ENCODE measurements around the gene GARIN5A. TPM values are rescaled to one million over a fixed set of nuclear protein-coding genes. Genes with fewer than 3 reads are reported as not detected.
A peak's percentile ranks its signal among the peaks of the same experiment; 100 is the strongest.
"Not testable (repeated sequence)": the region's sequence is repeated elsewhere in the genome, so short reads cannot be mapped to it uniquely, and the experiment has no call there.

Gene GARIN5A
- total RNA-seq, 8 experiments from 2014 or later = 0.46 to 6.9 (median 1.9) TPM

- Histone ChIP-seq H3K27ac (no peak overlapping the region), H3K4me3 (no peak overlapping the region), H3K4me1 (replicated peaks in 1 of 2) (no peaks in the 10 kb centered on the region)
- in situ Hi-C loops (cut with MboI; ENCODE audit: low pct_unique_long_range_greater_than_20kb in 2 of 9, low sequenced_read_pairs in 9 of 9, unreplicated experiment in 9 of 9) = no loop called here
- 35 to 90% (median 60%) methylated on average over 2 to 7 of the region's 14 CpGs; no CpG with 5 or more reads in 4 of the 10 experiments for WGBS, 10 experiments
- ATAC-seq (replicated peaks in 6 of 8) = no peak
These were observed 27.3 kb downstream of the GARIN5A start for GRCh38 chr19:50449236-50449899.

GRCh38 chr19:50447750-50448149 is 28.9 kb downstream of the GARIN5A start:
- Histone ChIP-seq H3K4me1 (replicated peaks in 1 of 2) (no peaks in the 10 kb centered on the region), H3K27ac (no peak overlapping the region), H3K4me3 (no peak overlapping the region)
- in situ Hi-C loops (cut with MboI; ENCODE audit: low pct_unique_long_range_greater_than_20kb in 2 of 9, low sequenced_read_pairs in 9 of 9, unreplicated experiment in 9 of 9) = no loop called here
- ATAC-seq (replicated peaks in 6 of 8) = no peak
- 50 to 89% (median 78%) methylated on average over 2 to 8 of the region's 10 CpGs; no CpG with 5 or more reads in 1 of the 10 experiments for WGBS, 10 experiments

- in situ Hi-C loops (cut with MboI; ENCODE audit: low pct_unique_long_range_greater_than_20kb in 2 of 9, low sequenced_read_pairs in 9 of 9, unreplicated experiment in 9 of 9) = no loop called here
- H3K27ac ChIP-seq = no peak overlapping the region
- 7 to 100% (median 75%) methylated on average over 1 to 5 of the region's 5 CpGs; no CpG with 5 or more reads in 1 of the 10 experiments for WGBS, 10 experiments
These were observed 29.6 kb downstream of the GARIN5A start for GRCh38 chr19:50447053-50447452.

GRCh38 chr19:50444059-50444458 is 32.6 kb downstream of the GARIN5A start:
- in situ Hi-C loops (cut with MboI; ENCODE audit: low pct_unique_long_range_greater_than_20kb in 2 of 9, low sequenced_read_pairs in 9 of 9, unreplicated experiment in 9 of 9) = no loop called here
- no peak for ATAC-seq (replicated peaks in 6 of 8)
- no peaks in the 10 kb centered on the region for H3K4me1 ChIP-seq (replicated peaks in 1 of 2)
- 0 to 67% (median 28%) methylated on average over 1 of the region's 1 CpG; no CpG with 5 or more reads in 4 of the 10 experiments for WGBS, 10 experiments
- H3K27ac ChIP-seq = no peak overlapping the region
- no peak overlapping the region for H3K4me3 ChIP-seq

More at GRCh38 chr19:50447053-50447452, 29.6 kb downstream of the GARIN5A start:
- H3K4me3 ChIP-seq = no peak overlapping the region
- ATAC-seq (replicated peaks in 6 of 8) = no peak
- no peaks in the 10 kb centered on the region for H3K4me1 ChIP-seq (replicated peaks in 1 of 2)

GRCh38 chr19:50439130-50439529 is 37.5 kb downstream of the GARIN5A start:
- H3K27ac ChIP-seq; H3K4me1 ChIP-seq (replicated peaks in 1 of 2); ATAC-seq (replicated peaks in 6 of 8); in situ Hi-C loops (cut with MboI; ENCODE audit: low pct_unique_long_range_greater_than_20kb in 2 of 9, low sequenced_read_pairs in 9 of 9, unreplicated experiment in 9 of 9); H3K4me3 ChIP-seq: not testable (repeated sequence)
- no CpG with 5 or more reads among the region's 2 CpGs for WGBS, 10 experiments

DNA sequence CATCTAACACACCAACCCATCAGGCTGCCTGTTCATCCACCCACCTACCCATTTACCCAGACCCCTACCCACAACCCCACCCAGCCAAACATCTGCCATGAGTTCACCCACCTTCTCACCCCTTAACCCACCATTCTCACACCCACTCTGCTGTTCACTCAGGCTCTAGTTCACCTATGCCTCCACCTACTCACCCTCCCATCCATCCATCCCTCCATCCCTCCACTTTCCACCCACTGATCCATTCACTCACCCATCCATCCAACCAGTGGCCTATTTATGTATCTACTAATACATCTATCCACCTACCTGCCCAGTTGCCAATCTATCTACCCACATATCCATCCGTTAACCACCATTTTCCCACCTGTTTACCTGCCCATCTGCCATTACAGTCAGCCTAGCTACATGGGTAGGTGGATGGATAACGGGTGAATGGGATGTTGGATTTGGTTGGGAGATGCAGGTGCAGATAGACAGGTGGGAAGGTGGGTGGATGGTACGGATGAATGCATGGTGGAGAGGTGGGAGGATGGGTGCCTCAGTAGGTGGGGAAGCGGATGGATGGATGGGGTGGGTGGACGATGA is 38.7 kb downstream of the GARIN5A start:
- Histone ChIP-seq H3K4me1 (replicated peaks in 1 of 2) (no peaks in the 10 kb centered on the region), H3K4me3 (no peak overlapping the region), H3K27ac (no peak overlapping the region)
- WGBS, 10 experiments = 60 to 64% methylated on average over 1 to 4 of the region's 5 CpGs; no CpG with 5 or more reads in 8 of the 10 experiments
- in situ Hi-C loops (cut with MboI; ENCODE audit: low pct_unique_long_range_greater_than_20kb in 2 of 9, low sequenced_read_pairs in 9 of 9, unreplicated experiment in 9 of 9) = no loop called here
- no peak for ATAC-seq (replicated peaks in 6 of 8)

DNA sequence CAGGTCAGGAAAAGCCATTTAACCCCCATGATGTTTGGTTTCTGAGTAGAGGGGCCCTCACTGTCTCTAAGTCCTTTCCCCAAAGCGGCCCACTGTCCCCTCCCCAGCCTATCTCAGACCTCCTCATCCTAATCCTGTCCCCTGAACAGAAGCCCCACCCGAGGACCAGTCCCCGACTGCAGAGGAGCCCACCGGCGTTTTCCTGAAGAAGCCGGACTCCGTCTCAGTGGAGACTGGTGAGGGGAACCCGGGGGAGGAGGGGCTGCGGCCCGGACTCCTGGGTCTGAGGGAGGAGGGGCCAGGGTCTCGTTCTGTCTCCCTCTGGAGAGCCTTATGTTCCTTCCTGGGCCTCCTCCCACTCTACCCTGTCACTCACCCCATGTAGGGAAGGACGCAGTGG is 41.0 kb downstream of the GARIN5A start:
- peaks cover 0 to 4% of the 10 kb centered on the region in 2 donors for H3K4me1 ChIP-seq (replicated peaks in 1 of 2)
- 80% methylated on average over 1 of the region's 12 CpGs; no CpG with 5 or more reads in 9 of the 10 experiments for WGBS, 10 experiments
- in situ Hi-C loops (cut with MboI; ENCODE audit: low pct_unique_long_range_greater_than_20kb in 2 of 9, low sequenced_read_pairs in 9 of 9, unreplicated experiment in 9 of 9) = no loop called here
- no peak for ATAC-seq (replicated peaks in 6 of 8)
- no peak overlapping the region for H3K27ac ChIP-seq
- H3K4me3 ChIP-seq = no peak overlapping the region

- Histone ChIP-seq H3K4me3 (no peak overlapping the region), H3K4me1 (replicated peaks in 1 of 2) (peaks cover 0 to 4% of the 10 kb centered on the region in 2 donors), H3K27ac (no peak overlapping the region)
- ATAC-seq (replicated peaks in 6 of 8) = no peak
- in situ Hi-C loops (cut with MboI; ENCODE audit: low pct_unique_long_range_greater_than_20kb in 2 of 9, low sequenced_read_pairs in 9 of 9, unreplicated experiment in 9 of 9) = no loop called here
- 89% methylated on average over 5 of the region's 17 CpGs; no CpG with 5 or more reads in 9 of the 10 experiments for WGBS, 10 experiments
These were observed 41.4 kb downstream of the GARIN5A start for GRCh38 chr19:50435221-50435620.

DNA sequence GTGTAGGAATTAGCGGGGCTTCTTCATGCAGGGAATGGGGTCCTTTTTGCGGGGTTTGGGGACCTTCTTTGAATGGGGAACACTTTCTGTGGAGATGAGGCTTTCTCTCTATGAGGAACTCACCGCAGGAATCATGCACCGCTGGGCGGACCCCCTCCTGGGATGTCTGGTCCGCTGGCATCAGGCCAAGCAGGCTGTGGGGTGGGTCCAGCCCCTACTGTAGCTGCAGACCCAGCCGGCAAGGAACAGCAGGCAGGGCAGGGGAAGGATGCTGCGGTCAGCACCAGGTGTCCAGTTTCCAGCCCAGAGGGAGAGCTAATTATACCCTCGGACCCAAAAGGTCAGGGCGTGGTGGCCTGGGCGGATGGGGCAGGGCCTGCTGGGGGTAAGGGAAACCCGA is 42.1 kb downstream of the GARIN5A start:
- no peak for ATAC-seq (replicated peaks in 6 of 8)
- Histone ChIP-seq H3K27ac (no peak overlapping the region), H3K4me3 (no peak overlapping the region), H3K4me1 (replicated peaks in 1 of 2) (peaks cover 0 to 4% of the 10 kb centered on the region in 2 donors)
- 5 to 80% (median 45%) methylated on average over 1 to 7 of the region's 12 CpGs; no CpG with 5 or more reads in 5 of the 10 experiments for WGBS, 10 experiments
- in situ Hi-C loops (cut with MboI; ENCODE audit: low pct_unique_long_range_greater_than_20kb in 2 of 9, low sequenced_read_pairs in 9 of 9, unreplicated experiment in 9 of 9) = no loop called here

- Histone ChIP-seq H3K27ac (no peak overlapping the region), H3K4me3 (no peak overlapping the region), H3K4me1 (replicated peaks in 1 of 2) (peaks cover 0 to 4% of the 10 kb centered on the region in 2 donors)
- no peak for ATAC-seq (replicated peaks in 6 of 8)
- WGBS, 10 experiments = 40 to 92% (median 79%) methylated on average over 1 to 8 of the region's 19 CpGs; no CpG with 5 or more reads in 4 of the 10 experiments
- in situ Hi-C loops (cut with MboI; ENCODE audit: low pct_unique_long_range_greater_than_20kb in 2 of 9, low sequenced_read_pairs in 9 of 9, unreplicated experiment in 9 of 9) = no loop called here
These were observed 43.2 kb downstream of the GARIN5A start for GRCh38 chr19:50433201-50434180.

- Histone ChIP-seq H3K4me1 (replicated peaks in 1 of 2) (peaks cover 4 to 10% of the 10 kb centered on the region in 2 donors), H3K27ac (no peak within 1 kb of the TSS), H3K4me3 (peak within 1 kb of the TSS; percentile 48 to 83 (median 59))
- peak in 3 of 8 experiments; percentile 46 to 55 (median 54) for ATAC-seq (replicated peaks in 6 of 8)
- in situ Hi-C loops (cut with MboI; ENCODE audit: low pct_unique_long_range_greater_than_20kb in 2 of 9, low sequenced_read_pairs in 9 of 9, unreplicated experiment in 9 of 9) = no loop called here
- 31 to 32% methylated on average over 6 to 7 of the region's 40 CpGs; no CpG with 5 or more reads in 8 of the 10 experiments for WGBS, 10 experiments
These were observed 44.2 kb downstream of the GARIN5A start, which contains the start of gene MYBPC2 for GRCh38 chr19:50432221-50433028. TSS of gene MYBPC2 (plus strand) at chr19:50432892. CDS start at chr19:50432954, 62 bp downstream.
